Hypothalamus (tissue), 51 donors: Measurements from ENCODE around the gene TMBIM6.

Source experiments
- DNase-seq, 51 donors: peaks; one replicate each; lab custom pipeline; 2025; lab: John Stamatoyannopoulos, UW

Gene TMBIM6

GRCh38 chr12:49794811-49795653 is 53.7 kb downstream of the TMBIM6 start:
- no peak for DNase-seq

DNA sequence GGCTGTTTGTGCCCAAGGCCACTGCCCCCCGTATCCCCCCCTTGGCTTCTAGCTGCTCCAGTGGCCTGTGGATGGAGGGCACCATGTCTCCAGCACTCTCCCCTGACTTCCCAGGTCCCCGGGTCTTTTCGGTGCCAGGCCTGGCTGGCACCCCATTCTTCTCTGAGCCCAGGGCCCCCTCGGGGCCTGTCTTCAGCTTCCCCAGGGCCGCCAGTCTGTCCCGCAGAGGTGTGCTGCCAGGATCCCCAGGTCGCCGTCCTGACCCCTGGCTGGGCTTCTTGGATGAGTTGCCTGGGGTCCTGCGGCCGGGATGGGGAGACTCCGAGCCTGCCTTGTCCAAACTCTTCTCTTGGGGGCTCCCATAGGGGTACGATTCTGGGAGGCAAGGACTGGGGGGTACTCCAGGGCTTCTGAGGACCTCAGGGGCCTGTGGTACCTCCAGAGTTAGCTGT is 54.3 kb downstream of the TMBIM6 start:
- DNase-seq: no peak

DNA sequence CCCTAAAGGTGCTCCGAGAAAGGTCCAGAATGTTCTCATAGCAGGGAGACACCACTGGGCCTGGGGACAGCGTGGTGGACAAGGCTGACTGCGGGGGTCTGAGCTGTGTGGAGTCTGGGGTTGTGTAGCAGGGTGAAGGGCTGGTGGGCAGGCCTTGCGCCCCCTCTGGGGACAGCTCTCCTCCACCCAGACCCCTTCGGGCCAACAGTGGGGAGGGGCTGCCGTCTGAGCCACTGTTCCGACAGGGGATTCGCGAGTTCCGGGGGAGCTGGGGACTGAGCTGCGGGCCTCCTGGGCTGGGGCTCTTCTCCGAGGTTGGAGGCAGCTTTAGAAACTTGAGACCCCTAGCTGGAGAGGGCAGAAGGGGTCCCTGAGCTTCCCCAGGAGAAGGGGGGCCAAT is 54.8 kb downstream of the TMBIM6 start:
- no peak for DNase-seq

DNA sequence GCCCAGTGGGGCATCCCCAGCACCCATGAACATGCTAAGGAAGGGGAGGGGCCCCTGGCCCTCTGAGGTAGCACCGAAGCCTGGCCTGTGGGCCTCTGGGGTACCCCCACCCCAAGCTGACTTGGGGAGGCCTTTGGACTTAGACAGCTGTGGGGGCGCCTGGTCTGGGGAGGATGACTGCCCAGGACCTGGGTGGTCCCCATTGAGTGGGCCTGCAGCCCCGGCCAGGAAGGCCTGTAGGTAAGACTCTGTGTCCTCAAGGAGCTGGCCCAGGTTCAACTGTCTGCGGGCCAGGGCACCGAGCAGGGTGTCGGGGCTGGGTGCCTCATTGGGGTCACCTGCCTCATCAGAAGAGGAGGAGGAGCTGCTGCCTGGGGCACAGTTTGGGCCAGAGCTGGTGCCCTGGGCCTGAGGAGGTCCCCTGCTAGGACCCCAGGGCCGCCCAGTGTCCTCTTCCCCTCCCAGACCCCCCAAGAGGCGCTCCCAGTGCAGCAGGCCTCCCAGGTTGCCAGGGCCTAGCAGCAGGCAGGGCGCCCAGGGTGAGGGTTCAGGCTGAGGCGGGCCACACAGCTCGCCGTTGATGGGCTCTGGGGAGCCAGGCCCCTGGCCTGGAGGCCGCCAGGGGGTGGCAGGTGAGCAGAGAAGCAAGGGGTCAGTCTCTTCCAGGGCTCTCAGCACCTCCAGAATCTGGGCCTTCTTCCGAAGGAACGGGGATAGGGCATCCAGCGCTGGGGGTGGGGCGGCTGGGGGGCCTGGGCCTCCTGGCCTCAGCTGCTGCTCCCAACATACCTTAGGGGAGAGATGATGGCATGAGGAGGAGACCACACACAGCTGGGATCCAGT is 55.5 kb downstream of the TMBIM6 start:
- no peak for DNase-seq

- no peak for DNase-seq
Observed at GRCh38 chr12:49797449-49797776, 56.1 kb downstream of the TMBIM6 start.

- DNase-seq: no peak
Observed at GRCh38 chr12:49798248-49798647, 56.9 kb downstream of the TMBIM6 start.

DNA sequence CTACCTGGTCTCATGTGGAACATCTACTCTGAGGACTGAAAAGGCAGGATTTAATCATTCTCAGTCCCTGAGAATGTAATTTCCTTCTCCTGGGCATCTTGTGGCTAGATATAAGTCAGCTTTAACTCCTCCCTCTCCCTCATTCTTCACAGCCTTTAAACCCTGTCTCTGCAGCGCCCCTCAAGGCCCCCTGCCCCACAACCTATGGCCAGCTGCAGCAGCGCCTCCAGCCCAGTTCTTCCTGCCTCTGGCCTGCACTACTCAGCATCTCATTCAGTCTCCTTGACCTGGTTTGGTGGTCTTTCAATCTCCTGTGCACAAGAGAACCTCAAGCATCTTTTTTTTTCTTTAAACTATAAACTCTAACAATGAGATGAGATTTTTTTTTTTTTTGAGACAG is 57.6 kb downstream of the TMBIM6 start:
- DNase-seq: no peak

DNA sequence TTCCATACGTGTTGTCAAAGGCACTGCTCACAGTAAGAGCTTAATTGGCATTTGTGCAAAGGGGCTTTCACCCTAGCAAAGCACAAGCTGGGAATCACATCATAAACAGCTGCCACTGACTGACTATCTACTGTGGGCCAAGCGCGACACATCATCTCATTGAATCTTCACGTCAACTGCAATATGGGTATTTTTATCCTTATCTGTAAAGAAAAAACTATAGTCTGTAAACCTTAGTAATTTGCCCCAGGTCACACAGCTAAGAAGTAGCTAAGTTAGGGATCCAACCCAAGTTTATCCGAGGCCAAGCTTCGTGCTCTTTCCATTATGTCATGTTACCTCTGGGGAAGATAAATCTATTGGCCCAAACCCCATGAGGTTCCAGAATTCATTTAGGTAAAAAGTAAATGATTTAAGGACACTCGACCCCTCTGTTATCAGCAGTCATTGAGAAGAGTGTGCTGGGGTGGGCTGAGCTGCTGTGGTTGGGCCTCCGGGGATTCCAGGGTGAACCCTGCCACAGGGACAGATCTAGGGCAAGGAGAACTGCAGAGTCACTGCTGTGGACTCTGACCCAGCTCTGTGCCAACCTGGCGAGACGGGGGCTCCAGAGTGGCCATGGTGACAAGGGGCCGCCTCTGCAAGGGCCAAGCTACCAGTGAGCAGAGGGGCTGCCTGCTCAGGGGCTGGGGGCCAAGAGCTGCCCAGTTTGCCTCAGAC is 59.2 kb downstream of the TMBIM6 start:
- DNase-seq: no peak

GRCh38 chr12:49801141-49802063 is 60.0 kb downstream of the TMBIM6 start:
- DNase-seq: no peak

- no peak for DNase-seq
Observed at GRCh38 chr12:49803693-49804450, 62.5 kb downstream of the TMBIM6 start.

DNA sequence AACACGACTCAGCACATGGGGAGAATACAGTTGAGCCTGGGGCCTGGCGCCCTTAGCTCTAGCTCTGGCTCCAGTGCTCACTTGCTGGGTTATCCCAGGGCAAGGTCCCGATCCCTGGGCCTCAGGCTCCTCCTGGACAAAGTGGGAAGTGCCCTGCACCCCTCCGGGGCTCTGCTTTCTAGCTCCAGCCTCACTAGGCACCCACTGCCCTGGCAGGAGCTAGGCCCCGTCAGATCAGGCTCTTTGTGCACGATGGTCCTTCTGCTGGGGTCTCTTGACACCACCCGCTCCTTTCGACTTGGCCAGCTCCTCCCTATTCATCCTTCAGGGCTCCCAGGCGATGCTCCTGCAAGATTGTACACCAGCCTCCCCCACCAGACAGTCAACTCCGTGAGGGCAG is 63.5 kb downstream of the TMBIM6 start:
- no peak for DNase-seq

DNA sequence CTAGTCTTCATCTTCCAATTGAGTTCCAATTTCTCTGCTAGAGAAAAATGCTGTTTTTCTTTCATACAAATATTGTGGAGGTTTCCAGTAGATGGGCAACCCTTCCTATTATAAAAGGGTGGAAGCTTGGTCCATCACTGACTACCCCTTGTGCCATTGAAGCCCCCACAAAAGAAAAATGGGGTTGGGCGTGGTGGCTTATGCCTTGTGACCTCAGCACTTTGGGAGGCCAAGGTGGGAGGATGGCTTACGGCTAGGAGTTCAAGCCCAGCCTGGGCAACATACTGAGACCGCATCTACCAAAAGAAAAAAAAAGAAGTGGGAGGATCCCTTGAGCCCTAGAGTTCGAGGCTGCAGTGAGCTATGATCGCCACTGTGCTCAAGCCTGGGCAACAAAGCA is 64.1 kb downstream of the TMBIM6 start:
- DNase-seq: no peak

DNA sequence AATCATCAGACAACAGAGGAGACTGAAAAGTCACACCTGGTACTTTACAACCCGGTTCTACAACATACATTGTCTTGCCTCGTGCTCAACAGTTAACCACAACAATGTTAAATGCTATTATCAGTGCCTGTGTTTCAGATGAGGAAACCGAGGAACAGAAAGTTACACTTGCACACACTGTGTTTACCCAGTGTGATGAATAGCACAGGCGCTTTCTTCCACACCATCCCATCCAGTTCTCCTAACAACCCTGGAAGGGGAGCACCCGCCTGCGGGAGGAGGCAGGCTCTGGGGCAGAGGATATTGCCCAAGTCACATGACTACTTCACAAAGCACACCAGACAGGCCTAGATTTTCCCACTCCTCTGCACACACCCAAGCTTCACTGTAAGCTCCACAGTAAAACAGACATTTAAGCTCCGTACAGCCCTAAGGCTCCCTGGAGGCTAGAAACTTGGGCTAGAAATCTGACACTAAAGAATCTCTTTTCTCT is 65.0 kb downstream of the TMBIM6 start:
- no peak for DNase-seq

GRCh38 chr12:49806877-49807276 is 65.5 kb downstream of the TMBIM6 start:
- DNase-seq: no peak

- DNase-seq: no peak
Observed at GRCh38 chr12:49807991-49808580, 66.7 kb downstream of the TMBIM6 start.

GRCh38 chr12:49808686-49809380 is 67.5 kb downstream of the TMBIM6 start:
- DNase-seq: peak in 36 of 51 donors; percentile 12 to 80 (median 46)

DNA sequence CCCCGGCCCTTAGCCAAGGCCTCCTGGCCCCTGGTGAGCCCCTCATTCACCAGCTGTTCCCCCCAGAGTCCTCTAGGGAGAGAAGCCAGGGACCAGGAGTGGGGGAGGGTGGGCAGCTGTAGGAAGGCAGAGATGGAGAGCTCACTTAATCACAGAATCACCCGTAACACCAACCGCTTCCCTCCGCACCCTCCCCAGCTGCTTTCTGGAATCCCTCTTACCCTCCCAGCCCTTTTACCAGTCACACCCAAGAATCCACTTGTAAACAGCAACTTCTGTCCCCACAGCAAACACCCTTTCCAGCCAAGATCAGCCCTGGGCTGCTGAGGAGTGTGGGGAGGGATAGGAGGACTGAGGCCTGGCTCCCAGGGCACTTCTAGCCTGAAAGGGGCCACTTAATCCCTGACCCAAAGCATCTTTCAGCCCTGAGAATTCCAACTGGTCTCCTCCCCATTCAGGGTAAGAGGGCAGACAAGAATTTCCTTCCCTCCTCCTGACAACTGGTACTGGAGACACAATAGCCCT is 68.1 kb downstream of the TMBIM6 start:
- peak in 8 of 51 donors; percentile 16 to 54 (median 31) for DNase-seq

- peak in 23 of 51 donors; percentile 12 to 73 (median 30) for DNase-seq
Observed at GRCh38 chr12:49809906-49810389, 68.6 kb downstream of the TMBIM6 start.
